ENCODE measurements around the gene CA10. TPM values are rescaled to one million over a fixed set of nuclear protein-coding genes. Genes with fewer than 3 reads are reported as not detected.

Gene CA10
- total RNA-seq, 1 experiment from 2014 or later = not detected

DNA sequence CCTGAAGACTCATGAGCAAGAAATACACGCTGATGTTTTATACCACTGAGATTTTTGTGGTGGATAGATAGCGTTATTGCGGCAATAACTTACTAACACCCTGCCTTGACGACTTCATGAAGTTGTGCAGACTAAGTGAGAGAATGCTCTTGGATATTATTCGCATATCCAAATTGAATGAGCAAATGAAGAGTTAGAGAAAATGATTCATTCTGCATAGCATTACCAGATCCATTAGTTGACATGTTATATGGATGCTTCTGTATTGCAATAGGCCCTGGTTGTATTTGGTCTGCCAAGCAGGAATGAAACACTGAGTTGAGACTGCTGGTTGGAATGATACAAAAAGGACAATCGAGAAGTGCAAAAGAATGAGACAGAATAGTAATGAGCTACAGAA, 247.3 kb downstream of the CA10 start:
- in situ Hi-C loops (cut with HindIII; ENCODE audit: low sequenced_read_pairs) = no loop called here
- DNase-seq (ENCODE audit: low spot score) = no peak

DNA sequence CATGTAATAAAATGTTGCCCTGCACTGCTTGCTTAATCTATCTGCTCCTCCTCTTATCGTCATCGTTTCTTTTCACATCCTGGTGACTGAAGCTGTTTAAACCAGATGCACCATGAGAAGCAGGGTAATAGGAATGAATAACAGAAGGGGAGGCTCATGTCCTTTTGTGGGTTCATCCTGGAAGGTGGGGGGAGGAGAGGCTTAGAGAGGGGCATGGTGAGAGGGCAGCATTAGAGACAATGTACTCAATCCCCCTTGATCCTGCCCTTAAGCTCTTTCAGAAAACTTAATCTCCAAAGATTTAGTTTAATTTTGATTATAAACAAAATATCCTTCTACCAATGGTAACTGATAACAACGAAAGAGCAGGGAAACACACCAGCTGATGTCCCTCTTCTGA, 248.5 kb downstream of the CA10 start:
- in situ Hi-C loops (cut with HindIII; ENCODE audit: low sequenced_read_pairs) = no loop called here
- no peak for DNase-seq (ENCODE audit: low spot score)

DNA sequence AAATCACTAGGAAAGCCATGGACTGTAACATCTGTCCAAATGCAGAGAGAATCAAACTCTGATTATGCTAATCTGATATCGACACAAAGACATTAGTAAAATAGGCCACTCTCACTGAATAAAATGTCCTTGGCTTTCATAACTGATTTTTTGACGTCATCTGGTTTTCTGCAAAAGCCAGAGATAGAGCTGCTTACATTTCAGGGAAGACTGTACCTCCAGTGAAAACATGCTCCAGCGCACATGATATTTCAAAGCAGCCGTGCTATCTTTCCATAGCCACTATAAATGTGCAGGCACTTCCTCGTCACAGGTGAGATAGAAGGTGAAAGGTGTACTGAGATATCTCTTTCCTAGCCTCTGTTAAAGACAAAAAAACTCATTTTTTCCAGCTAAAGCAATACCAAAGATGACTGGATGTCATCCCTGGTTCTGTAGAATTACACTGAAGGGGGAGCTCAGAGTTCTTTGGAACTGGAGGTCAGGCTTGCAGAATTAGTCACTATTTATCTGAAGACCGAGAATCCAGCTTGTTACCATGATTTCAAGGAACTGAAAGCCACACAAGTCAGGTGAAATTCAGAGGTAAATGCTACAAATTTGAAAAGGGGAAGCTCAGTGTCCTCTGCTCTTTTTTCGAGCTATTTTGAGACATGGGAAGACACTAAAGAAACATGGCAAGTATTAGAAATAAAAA, 249.5 kb downstream of the CA10 start:
- in situ Hi-C loops (cut with HindIII; ENCODE audit: low sequenced_read_pairs) = no loop called here
- DNase-seq (ENCODE audit: low spot score) = peak; percentile 69

DNA sequence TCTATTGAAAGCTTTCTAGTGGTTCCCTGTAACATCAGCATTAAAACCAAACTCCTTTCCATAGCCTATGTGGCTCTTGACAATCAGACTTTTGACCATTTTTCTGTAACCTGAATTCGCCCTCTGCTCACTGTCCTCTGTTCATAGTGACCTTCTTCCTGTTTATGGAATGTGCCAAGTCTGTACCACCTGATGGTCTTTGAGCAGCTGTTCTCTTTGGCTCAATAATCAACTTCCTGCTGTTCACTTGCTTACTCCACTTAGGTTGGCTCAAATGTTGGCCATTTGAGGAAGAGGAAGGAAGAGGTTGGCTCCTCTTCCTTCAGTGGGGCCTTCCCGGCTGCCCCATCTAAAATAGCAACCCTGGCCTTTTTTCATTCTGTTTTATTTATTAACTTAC, 251.5 kb downstream of the CA10 start:
- DNase-seq (ENCODE audit: low spot score) = peak; percentile 80
- in situ Hi-C loops (cut with HindIII; ENCODE audit: low sequenced_read_pairs) = no loop called here

DNA sequence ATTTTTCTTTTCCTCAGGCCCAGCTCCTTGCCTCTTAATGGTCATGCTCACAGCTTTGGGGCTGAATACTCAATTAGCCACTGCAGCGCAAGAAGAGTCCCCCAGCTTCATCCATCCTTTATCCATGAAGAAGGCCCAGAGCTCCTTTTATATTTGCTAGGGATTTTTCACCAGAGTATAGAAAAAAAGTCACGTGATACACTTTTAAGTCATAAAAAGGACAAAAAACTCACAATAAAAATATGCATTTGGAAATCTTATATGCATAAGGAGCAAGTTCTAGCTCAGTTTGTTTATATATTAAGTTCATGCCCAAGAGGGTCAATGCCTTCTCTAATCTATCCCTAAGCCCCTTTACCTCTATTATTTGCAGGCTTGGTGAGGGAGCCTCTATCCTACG, 254.1 kb downstream of the CA10 start:
- no peak for DNase-seq (ENCODE audit: low spot score)
- in situ Hi-C loops (cut with HindIII; ENCODE audit: low sequenced_read_pairs) = no loop called here

DNA sequence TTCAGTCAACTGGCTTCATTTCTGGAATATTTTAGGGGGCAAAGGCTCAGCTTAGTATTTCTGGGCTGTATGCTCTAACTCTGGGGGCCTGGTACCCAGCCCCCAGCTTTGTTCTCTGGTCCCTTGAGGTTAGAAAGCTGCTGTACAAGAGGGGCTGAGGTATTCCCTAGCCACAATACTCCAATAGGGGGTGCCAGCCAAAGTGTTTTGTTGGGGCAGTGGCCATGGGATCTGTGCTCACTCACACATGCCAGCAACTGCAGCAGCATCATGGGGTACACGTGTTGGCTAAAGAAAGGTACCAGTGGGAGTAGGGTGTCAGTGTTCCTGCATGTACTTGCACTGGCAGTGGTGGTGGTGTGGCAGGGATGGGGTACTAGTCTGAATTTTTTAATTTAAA, 257.3 kb downstream of the CA10 start:
- DNase-seq (ENCODE audit: low spot score) = no peak
- in situ Hi-C loops (cut with HindIII; ENCODE audit: low sequenced_read_pairs) = no loop called here

DNA sequence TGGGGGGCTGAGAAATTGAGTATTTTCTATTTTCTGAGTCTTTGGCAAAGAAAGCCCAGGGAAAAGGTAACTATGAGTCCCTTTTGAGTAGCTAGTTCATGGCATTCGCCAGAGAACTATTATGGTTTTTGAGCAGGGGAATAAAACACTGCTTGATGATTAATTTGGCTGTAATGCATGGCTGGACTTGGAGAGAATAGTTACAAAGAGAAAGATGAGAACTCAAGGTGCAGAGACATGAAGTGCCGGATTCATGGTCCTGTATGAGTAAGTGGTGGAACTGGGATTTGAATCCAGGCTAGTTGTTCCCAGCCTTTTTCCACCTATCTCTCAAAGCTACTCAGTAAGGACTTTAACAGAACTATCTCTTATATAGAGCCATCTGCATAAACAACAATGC, 266.6 kb downstream of the CA10 start:
- in situ Hi-C loops (cut with HindIII; ENCODE audit: low sequenced_read_pairs) = no loop called here
- DNase-seq (ENCODE audit: low spot score) = no peak

DNA sequence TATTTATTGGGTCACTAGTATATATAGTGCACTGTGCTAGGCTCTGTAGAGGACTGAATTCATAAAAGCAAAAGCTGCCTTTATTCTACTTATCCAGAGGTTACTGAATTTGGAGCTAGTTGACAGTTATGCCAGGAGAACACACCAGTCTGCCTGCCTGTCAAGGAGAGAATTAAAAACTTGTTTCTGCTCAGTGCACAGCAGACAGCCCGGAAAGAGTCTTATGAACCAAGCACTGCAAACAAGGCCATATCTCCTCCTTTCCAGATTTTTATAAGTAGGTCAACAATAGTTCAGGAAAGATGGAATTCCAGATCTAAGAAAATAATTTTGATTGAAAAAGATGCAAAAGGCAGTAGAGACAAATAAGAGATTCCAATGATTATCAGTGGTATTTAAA, 267.8 kb downstream of the CA10 start:
- in situ Hi-C loops (cut with HindIII; ENCODE audit: low sequenced_read_pairs) = no loop called here
- DNase-seq (ENCODE audit: low spot score) = peak; percentile 58

DNA sequence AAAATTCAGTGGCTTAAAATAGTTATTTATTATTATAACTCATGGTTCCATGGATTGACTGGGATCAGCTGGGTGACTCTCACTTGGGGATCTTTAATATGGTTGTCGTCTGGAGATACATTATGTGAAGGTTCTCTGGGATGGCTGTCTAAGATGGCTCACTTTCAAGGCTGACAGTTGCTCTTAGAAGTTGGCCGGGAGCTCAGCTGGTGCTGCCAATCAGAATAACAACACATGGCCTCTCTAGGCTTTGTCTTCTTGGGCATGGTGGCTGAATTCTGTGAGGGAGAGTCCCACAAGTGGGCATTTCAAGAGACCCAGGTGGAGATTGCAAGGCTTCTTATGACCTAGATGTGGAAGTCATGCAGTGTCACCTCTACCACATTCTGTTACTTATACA, 269.7 kb downstream of the CA10 start:
- DNase-seq (ENCODE audit: low spot score) = peak; percentile 71
- in situ Hi-C loops (cut with HindIII; ENCODE audit: low sequenced_read_pairs) = no loop called here

DNA sequence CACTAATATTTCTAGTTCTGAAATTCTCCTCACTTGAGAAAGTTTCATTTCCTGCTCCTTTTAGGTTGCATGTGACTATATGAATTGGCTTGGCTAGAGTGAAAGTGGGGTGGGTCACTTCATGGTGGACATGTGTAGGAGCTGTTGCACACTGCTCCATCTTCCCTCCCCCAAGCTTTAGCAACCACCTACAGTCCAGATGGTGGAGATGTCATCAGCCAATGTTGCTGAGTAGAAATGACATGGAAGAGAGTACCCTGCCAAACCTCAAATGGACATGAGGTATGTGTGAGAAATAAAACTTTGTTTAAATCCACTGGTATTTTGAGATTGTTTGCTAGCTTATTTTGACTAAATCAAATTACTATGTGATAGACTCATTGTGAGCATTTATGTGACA, 281.5 kb downstream of the CA10 start:
- peak; percentile 89 for DNase-seq (ENCODE audit: low spot score)
- in situ Hi-C loops (cut with HindIII; ENCODE audit: low sequenced_read_pairs) = no loop called here

DNA sequence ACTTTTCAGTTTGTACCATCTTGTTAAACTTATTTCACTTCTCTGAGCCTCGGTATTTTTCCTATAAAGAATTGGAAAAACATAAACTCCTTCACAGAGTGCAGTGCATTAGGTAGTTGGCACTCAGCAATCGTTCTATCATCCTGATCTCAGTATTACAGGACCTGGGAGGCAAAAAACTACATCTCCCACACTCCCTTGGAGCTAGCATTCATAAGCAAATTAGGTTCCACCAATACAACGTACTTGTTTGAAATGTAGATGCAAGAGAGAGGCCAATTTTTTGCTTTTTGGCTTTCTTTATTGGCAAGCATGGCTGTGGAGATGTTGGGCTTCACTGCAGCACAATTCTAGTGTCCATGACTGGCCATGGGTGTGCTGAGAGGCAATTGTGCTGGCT, 285.2 kb downstream of the CA10 start:
- in situ Hi-C loops (cut with HindIII; ENCODE audit: low sequenced_read_pairs) = no loop called here
- DNase-seq (ENCODE audit: low spot score) = no peak

DNA sequence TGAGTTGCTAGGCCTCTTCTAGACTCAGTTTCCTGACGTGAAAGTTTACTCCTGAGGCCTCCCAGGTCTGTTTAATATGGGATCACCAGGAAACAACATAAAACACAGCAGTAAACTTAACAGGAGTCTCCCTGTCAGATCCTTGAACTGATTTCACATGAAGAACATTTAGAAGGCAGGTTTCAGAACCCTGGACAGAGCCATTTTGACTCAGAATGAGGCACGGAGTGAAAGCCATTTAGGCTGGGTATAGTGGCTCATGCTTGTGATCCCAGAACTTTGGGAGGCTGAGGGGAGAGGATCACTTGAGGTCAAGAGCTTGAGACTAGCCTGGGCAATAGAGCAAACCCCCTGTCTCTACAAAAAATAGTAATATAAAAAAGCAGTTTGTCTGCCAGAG, 289.1 kb downstream of the CA10 start:
- in situ Hi-C loops (cut with HindIII; ENCODE audit: low sequenced_read_pairs) = no loop called here
- no peak for DNase-seq (ENCODE audit: low spot score)

DNA sequence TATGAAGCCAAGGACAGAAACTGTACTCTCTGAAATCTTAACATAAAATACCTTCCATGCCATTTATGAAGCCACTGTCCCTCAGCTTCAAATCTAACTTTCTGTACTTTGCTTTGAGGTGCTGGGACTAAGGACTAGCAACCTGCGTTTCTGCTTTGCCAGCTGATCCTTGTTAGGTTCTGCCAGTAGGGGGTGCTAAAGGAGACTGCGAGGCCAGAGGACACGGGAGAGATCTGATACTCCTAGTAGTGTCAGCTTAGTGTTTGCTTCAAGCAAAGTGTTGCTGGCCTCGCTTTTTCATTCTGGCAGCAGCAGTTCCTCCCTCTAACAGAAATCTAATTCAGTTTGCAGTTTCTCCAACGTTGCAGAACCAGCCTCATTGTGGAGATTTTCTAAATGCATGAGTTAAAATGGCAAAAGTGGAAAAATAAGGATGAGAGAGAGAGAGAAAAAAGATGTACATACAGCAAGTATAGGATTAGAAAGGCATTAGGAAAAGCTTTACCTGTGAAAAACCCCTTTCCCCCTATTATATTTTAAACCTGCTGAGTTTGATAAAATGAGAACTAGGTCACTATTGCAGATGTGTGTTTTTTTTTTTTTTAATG, 297.5 kb downstream of the CA10 start:
- in situ Hi-C loops (cut with HindIII; ENCODE audit: low sequenced_read_pairs) = no loop called here
- peak; percentile 76 for DNase-seq (ENCODE audit: low spot score)

DNA sequence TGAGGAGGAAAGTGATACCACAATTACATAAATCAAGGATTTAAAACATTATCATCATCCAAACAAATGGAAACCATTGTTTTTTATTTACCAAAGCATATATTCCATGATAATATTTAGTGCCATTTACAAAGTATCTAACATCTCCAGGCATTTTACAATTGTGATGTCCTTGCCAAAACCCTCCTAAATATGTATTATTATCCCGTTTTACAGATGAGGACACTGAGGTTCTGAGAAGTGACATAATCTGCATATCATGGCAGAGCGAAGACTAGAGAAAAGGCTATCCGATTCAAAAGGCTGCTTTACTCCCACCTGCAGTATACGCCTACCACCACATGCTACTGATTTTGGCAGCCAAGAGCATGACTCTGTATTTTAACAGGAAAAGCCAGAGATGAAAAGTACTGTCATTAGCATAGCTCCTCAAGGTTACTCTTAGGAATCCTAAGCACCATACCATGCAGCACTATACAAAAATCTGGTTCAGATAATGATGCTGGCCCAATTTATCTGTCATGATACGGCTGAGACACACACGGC, 301.4 kb downstream of the CA10 start:
- peak; percentile 86 for DNase-seq (ENCODE audit: low spot score)

DNA sequence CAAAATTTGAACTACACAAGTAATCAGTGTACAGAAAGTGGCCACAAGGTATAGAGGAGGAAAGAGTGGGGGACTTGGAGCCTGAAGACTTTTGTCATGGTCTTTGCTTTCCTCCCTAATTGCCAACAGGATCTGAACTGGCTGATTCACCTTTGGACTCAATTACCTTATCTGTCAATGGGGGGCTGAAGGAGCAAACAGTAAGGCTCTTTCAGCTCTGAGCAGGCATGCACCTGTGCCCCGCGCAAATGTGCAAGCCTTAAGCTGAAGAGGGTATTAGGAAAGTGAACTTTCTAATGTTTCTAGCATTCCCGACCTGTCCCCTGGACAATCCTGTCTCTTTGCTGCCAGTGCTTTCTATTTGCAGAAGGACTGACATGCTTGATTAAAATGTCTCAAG, 302.7 kb downstream of the CA10 start:
- in situ Hi-C loops (cut with HindIII; ENCODE audit: low sequenced_read_pairs) = no loop called here
- DNase-seq (ENCODE audit: low spot score) = no peak

More for the DNA sequence above, 301.4 kb downstream of the CA10 start:
- in situ Hi-C loops (cut with HindIII; ENCODE audit: low sequenced_read_pairs) = no loop called here

DNA sequence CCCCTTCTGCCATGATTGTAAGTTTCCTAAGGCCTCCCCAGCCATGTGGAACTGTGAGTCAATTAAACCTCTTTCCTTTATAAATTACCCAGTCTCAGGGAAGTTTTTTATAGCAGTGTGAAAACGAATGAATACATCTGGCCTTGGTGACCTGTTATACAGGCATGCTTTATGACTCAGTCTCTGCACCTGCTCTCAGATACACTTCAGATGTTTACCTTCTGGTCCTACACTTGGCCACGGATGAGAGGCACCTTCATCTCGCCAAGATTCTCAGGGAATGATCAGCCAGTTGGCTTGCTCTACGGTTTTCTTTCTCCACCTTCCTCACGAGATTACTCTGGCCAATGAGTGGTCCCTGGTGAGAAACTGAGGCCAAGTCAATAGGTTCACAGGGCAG, 304.7 kb downstream of the CA10 start:
- no peak for DNase-seq (ENCODE audit: low spot score)
- in situ Hi-C loops (cut with HindIII; ENCODE audit: low sequenced_read_pairs) = no loop called here

DNA sequence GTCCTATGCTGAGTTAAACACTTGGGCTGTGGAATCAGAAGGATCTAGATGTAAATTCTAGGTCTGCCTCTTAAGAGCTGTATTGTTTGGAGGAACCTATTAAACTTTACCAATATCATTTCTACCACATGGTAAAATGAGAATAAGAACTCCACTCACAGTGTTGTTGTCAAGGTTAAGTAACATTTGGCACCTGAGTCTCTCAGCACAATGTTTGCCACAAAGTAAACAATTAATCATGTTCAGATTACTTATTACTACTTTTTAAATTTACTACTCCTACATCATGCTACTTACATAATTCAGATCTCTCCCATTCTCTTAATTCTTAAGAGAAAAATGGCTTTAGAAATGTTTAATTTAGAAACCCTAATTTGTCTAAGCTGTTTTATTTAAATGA, 305.9 kb downstream of the CA10 start:
- no peak for DNase-seq (ENCODE audit: low spot score)
- in situ Hi-C loops (cut with HindIII; ENCODE audit: low sequenced_read_pairs) = no loop called here

DNA sequence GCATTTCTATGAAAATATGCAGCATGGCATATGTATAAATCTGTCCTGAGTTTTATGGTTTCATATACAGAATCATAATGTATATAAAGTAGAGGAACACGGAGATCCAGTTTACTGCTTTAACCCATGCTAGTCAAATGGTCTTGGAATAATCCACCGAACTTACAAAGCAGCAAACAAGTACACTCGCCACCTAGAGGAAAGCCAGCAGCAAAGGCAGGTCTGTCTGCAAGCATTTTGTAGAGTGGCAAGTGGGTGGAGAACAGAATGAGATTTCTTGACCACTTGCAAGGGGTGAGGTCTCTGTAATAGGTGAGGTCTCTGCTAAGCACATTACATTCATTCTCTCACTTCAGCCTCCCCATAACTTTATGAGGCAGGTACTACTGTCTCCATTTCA, 308.3 kb downstream of the CA10 start:
- in situ Hi-C loops (cut with HindIII; ENCODE audit: low sequenced_read_pairs) = no loop called here
- peak; percentile 52 for DNase-seq (ENCODE audit: low spot score)

DNA sequence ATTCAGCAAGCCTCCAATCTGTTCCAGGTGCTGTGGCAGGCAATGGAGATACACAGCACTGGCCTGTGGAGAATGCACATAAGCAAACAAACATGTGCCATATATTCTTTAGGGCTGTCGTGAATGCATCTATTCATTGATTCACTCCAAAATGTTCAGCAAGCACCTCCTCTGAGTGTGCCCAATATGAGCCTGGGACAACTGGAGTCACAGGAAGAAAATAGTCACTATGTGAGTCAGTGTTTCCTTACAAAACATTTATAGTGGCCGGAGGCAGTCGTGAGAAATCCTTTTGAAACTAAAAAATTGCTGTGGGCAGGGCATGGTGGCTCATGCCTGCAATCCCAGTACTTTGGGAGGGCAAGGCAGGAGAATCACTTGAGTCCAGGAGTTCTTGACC, 310.1 kb downstream of the CA10 start:
- DNase-seq (ENCODE audit: low spot score) = no peak
- in situ Hi-C loops (cut with HindIII; ENCODE audit: low sequenced_read_pairs) = no loop called here

DNA sequence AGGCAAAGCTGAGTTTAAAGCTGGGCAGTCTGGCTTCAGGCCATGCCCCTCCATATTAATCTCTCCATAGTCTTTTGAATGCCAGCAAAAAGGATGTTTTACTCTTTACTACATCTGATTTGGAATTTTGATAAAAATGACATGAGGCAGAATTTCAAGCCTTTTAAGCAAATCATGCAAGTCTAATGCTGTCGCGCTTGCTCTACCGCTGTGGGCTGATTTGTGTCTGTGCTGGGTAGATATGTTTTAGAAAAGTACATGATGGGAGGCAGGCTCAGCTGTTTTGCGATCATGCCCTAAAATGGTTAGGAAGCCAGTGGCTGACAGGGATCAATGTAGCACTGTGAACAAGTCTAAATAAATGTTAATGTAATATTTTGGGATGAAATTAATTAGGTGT, 311.9 kb downstream of the CA10 start:
- in situ Hi-C loops (cut with HindIII; ENCODE audit: low sequenced_read_pairs) = no loop called here
- DNase-seq (ENCODE audit: low spot score) = no peak

DNA sequence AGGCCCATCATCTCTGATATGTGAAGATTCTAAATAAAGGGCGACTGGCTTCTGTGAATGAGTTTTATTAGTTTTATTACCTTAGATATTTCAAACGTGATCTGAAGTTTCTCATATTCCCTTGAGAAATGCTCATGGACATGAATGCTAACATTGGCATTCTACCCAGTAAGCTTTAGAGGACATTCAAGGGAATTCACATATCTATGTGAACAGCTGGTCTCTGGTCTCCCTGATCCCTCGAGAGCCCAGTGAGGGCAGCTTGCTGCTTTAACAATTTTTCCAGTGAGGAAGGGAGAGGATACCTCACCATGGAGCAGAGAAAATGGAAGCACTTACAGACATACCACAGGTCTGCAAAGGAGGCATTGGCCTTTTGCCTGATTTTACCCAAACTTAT, 312.7 kb downstream of the CA10 start:
- in situ Hi-C loops (cut with HindIII; ENCODE audit: low sequenced_read_pairs) = no loop called here
- no peak for DNase-seq (ENCODE audit: low spot score)

Data from G401 (cell line).